Fibroblast of skin of left quadriceps (primary cell): ENCODE results near the gene KMT2A.

Experiments
- DNase-seq, 2 experiments: peaks; one replicate each; pipeline ENCODE4 v3.0.0-alpha.2; 2013; ENCODE audit warnings: low read depth in 2 of 2

The KMT2A gene

GRCh38 chr11:118484405-118484804 is 48.1 kb downstream of the KMT2A start:
- no peak for DNase-seq

- DNase-seq = no peak
These were observed 49.0 kb downstream of the KMT2A start for GRCh38 chr11:118485273-118485672.

DNA sequence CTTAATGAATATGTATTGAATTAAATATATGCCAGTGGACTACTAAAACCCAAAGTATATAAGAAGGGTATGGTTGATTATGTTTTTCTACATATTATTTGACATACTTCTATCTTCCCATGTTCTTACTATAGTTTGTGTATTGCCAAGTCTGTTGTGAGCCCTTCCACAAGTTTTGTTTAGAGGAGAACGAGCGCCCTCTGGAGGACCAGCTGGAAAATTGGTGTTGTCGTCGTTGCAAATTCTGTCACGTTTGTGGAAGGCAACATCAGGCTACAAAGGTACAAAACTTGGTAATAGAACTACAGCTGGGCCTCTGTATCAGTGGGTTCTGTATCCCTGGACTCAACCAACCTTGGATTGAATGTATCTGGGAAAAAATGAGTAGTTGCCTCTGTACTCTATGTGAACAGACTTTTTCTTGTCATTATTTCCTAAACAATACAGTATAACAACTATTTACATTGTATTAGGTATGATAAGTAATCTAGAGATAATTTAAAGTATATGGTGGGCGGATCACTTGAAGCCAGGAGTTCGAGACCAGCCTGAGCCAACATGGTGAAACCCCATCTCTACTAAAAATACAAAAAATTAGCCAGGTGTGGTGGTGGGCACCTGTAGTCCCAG is 52.3 kb downstream of the KMT2A start:
- DNase-seq = peak; percentile 40 to 46

DNA sequence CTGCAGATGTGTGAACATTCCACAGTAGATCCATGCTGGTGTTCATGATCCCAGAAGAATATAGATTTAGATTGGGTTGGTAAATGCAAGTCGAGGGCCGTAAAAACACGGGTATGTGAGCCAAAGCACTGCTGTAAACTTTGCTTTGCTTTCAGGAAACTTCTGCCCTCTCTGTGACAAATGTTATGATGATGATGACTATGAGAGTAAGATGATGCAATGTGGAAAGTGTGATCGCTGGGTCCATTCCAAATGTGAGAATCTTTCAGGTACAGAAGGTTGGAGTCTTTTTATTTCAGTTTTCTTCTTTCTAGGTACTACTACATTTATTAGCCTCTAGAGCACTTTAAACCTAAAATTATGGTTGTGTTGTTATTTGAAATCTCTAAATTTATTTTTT is 54.7 kb downstream of the KMT2A start:
- no peak for DNase-seq

DNA sequence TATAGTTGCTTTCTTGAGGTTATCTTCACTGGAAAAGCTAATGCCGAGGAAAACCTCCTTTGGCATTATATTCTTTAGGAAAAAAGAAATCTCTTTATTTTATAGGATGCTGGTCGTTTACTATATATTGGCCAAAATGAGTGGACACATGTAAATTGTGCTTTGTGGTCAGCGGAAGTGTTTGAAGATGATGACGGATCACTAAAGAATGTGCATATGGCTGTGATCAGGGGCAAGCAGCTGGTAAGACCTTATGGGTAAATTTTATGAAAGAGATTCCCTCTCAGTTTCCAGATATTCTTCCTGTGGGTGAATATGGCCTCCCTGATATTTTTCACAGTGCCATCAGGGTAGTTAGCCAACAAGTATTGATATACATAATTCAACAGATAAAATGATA is 61.5 kb downstream of the KMT2A start:
- peak; percentile 1 to 4 for DNase-seq

DNA sequence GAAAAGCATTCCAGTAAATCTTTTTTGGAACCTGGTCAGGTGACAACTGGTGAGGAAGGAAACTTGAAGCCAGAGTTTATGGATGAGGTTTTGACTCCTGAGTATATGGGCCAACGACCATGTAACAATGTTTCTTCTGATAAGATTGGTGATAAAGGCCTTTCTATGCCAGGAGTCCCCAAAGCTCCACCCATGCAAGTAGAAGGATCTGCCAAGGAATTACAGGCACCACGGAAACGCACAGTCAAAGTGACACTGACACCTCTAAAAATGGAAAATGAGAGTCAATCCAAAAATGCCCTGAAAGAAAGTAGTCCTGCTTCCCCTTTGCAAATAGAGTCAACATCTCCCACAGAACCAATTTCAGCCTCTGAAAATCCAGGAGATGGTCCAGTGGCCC is 66.9 kb downstream of the KMT2A start:
- no peak for DNase-seq

GRCh38 chr11:118511601-118512000 is 75.3 kb downstream of the KMT2A start:
- DNase-seq = no peak

- DNase-seq = no peak
These were observed 77.8 kb downstream of the KMT2A start for GRCh38 chr11:118514103-118514502.

- no peak for DNase-seq
These were observed 83.3 kb downstream of the KMT2A start for GRCh38 chr11:118519549-118519948.

- no peak for DNase-seq
These were observed 85.6 kb downstream of the KMT2A start for GRCh38 chr11:118521892-118522311.

- DNase-seq = no peak
These were observed 86.3 kb downstream of the KMT2A start for GRCh38 chr11:118522571-118523072.

DNA sequence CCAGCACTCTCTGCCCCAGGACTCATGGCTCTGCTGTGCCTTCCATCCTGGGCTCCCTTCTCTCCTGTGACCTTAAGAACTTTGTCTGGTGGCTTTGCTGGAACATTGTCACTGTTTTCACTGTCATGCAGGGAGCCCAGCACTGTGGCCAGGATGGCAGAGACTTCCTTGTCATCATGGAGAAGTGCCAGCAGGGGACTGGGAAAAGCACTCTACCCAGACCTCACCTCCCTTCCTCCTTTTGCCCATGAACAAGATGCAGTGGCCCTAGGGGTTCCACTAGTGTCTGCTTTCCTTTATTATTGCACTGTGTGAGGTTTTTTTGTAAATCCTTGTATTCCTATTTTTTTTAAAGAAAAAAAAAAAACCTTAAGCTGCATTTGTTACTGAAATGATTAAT is 88.1 kb downstream of the KMT2A start:
- no peak for DNase-seq

DNA sequence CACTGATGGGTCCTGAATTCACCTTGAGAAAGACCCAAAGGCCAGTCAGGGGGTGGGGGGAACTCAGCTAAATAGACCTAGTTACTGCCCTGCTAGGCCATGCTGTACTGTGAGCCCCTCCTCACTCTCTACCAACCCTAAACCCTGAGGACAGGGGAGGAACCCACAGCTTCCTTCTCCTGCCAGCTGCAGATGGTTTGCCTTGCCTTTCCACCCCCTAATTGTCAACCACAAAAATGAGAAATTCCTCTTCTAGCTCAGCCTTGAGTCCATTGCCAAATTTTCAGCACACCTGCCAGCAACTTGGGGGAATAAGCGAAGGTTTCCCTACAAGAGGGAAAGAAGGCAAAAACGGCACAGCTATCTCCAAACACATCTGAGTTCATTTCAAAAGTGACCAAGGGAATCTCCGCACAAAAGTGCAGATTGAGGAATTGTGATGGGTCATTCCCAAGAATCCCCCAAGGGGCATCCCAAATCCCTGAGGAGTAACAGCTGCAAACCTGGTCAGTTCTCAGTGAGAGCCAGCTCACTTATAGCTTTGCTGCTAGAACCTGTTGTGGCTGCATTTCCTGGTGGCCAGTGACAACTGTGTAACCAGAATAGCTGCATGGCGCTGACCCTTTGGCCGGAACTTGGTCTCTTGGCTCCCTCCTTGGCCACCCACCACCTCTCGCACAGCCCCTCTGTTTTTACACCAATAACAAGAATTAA is 88.6 kb downstream of the KMT2A start:
- no peak for DNase-seq

GRCh38 chr11:118526688-118527087 is 90.4 kb downstream of the KMT2A start:
- no peak for DNase-seq

DNA sequence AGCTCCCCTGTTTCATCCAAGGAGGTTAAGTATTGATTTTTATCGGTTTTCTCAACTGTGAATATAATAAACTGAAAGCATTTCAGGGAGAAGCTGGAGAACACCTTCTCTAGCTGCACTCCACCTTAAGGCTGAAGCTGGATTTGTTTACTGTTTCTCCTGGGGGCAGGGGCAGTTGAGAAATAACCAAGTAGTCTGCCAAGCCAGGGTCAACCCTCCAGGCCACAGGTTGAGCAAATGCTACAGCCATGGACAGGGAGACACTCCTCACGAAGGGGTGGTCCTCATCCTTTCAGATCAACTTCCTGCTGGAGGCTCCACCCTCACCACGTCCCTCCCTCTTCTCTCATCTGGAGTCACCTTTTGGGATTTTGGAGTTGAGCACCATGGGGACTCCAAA is 90.8 kb downstream of the KMT2A start, which contains the start of gene TTC36:
TSS of gene TTC36 (plus strand) at position 366 of the 400 bp plus-strand sequence. CDS start at position 387, 21 bp downstream.
- no peak for DNase-seq

DNA sequence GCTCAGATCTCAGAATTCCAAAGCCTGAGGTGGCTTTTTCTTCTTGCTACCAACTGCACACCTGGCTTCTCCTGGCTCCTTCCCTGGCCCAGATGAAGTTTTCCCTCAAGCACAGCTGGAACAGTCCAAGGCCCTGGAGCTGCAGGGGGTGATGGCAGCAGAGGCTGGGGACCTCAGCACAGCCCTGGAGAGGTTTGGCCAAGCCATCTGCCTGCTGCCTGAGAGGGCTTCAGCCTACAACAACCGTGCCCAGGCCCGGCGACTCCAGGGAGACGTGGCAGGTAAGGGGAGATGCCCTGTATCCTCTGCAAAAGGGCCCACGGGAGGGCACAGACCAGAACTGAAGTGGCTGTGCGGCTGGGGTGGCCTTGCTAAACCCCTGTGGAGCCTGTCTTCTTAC is 92.2 kb downstream of the KMT2A start:
- DNase-seq = no peak

DNA sequence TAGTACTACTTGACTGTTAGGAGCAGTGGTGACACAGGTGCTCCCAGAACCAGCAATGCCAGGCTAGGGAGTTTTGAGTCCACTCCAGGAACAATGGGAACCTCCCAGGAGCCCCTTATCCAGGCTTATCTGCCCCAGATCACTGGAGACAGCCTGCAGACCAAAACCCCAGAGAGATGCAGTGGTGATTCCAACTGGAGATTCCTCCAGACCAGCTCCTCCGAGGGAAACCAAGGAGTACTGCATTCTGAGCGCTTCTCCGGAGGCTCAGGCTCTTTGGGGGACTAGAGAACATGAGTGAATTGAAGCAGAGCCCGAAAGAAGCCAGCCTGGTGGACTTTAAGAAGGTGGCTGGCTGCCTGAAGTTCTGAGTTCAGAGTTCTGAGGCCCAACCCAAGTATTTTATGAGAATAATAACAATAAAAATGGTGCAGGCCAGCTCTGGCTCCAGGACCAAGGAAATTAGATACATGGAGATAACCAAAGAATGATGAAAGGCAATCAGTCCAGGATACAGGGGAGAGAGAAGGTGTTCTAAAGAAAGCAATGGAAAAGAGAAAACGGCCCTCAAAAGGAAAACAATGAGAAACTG is 93.4 kb downstream of the KMT2A start:
- no peak for DNase-seq

DNA sequence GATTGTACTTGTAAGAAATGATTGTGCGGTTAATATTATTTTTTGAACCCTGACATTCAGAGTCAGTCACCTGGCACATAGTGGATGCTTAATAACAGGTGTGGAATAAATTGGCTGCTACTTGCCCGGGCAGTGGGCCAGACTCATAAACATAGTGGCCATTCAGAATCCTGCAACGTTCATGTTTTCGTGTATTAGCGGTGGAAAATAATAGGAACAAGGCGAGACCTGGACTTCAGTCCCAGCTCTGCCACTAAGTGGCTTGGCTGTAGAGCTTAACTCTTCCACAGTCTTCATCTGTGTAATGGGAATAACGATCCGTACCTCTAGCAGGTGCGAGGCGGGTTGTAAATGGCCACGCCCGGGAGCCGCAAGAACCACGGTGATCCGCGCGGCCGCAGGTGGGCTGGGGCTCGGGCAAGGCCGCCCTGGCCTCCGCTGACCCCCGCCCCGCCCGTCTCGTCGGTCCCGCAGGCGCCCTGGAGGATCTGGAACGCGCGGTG is 93.9 kb downstream of the KMT2A start:
- no peak for DNase-seq

- DNase-seq = peak; percentile 7 to 13
These were observed 94.6 kb downstream of the KMT2A start, which contains the start of gene TMEM25 for GRCh38 chr11:118530683-118531596. TSS of gene TMEM25 (plus strand) at chr11:118531192. CDS start at chr11:118531802, 610 bp downstream.

DNA sequence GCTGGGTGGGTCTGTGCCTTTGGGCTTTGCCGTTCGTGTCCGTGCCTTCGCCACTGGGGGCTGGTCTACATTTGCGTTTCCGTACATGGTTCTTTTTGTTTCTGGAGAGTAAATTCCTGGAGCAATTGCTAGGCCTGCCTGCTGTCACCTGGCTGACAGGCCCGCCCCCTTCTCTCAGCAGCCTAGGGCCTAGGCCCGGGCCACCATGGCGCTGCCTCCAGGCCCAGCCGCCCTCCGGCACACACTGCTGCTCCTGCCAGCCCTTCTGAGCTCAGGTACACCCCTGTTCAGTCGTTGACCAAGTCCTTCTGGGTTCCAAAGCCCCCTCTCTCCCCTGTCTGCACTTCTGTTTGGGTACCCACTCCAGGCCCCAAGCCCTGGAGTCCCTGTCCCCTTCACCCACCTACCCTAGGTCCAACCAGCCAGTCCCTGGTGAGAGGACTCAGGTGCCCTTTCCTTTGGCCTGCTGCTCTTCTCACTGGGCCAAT is 95.3 kb downstream of the KMT2A start:
- no peak for DNase-seq

- no peak for DNase-seq
These were observed 95.8 kb downstream of the KMT2A start for GRCh38 chr11:118532091-118532490.
